Gastroesophageal sphincter (tissue), 3 donors: ENCODE results near the gene PDGFA.

Experiments
- CTCF ChIP-seq, 4 experiments: fragments of 200-600 bp in 2 of 4; fragments of 450-650 bp in 2 of 4; sonication (generic) in 1 of 4; IDR thresholded peaks; one replicate each; pipeline ENCODE4 v1.5.1; 2017 to 2019; ENCODE audit warnings: antibody characterized with exemption in 4 of 4, mild to moderate bottlenecking in 2 of 4, moderate library complexity in 2 of 4
- EP300 ChIP-seq: sonication (generic); formaldehyde crosslinking; IDR thresholded peaks from one replicate; pipeline ENCODE4 v1.6.1; 2017; ENCODE audit warnings: antibody characterized with exemption, mild to moderate bottlenecking
- POLR2A ChIP-seq, 2 donors: fragments of 450-650 bp; IDR thresholded peaks; one replicate each; pipeline ENCODE4 v1.6.1; 2017; ENCODE audit warnings: antibody characterized with exemption in 2 of 2, mild to moderate bottlenecking in 2 of 2, moderate library complexity in 1 of 2
- POLR2AphosphoS5 ChIP-seq: sonication (generic); formaldehyde crosslinking; IDR thresholded peaks from one replicate; pipeline ENCODE4 v1.6.1; 2017; ENCODE audit warnings: antibody characterized with exemption

- TF ChIP-seq CTCF (IDR thresholded peaks at IDR 0.05) (no peak), POLR2A (IDR thresholded peaks at IDR 0.05) (no peak), EP300 (no peak), POLR2AphosphoS5 (no peak)
Observed at GRCh38 chr7:449324-450019, 70.2 kb downstream of the PDGFA start.
